H7 (cell line): ENCODE results near the gene LKAAEAR1. TPM values are rescaled to one million over a fixed set of nuclear protein-coding genes. Genes with fewer than 3 reads are reported as not detected.

ENCODE experiments used
- DNase-seq: peaks from one replicate; pipeline ENCODE4 v3.0.0; 2012
- H3K27me3 ChIP-seq: 2 replicates; pipeline ENCODE4 v1.6.0; 2011; ENCODE audit warnings: mild to moderate bottlenecking, low read length; ENCODE audit not compliant: control insufficient read depth, insufficient read depth
- H3K36me3 ChIP-seq: replicated peaks from 2 replicates; pipeline ENCODE4 v1.5.1; 2011; ENCODE audit warnings: low read length; ENCODE audit not compliant: control insufficient read depth, insufficient read depth
- H3K4me3 ChIP-seq: 2 replicates; pipeline ENCODE4 v1.5.1; 2011; ENCODE audit warnings: low read depth, mild to moderate bottlenecking, control low read depth, low read length, moderate library complexity; ENCODE audit not compliant: insufficient read depth
- total RNA-seq: library from RNA; depleted of rRNA; stranded (reverse); fragments of >200 nt; shearing (Covaris generic); gene quantifications from 2 replicates; pipeline ENCODE4 v1.2.3, GENCODE V29; 2014

The LKAAEAR1 gene
- total RNA-seq, 1 experiment from 2014 or later, result 0.45 TPM

DNA sequence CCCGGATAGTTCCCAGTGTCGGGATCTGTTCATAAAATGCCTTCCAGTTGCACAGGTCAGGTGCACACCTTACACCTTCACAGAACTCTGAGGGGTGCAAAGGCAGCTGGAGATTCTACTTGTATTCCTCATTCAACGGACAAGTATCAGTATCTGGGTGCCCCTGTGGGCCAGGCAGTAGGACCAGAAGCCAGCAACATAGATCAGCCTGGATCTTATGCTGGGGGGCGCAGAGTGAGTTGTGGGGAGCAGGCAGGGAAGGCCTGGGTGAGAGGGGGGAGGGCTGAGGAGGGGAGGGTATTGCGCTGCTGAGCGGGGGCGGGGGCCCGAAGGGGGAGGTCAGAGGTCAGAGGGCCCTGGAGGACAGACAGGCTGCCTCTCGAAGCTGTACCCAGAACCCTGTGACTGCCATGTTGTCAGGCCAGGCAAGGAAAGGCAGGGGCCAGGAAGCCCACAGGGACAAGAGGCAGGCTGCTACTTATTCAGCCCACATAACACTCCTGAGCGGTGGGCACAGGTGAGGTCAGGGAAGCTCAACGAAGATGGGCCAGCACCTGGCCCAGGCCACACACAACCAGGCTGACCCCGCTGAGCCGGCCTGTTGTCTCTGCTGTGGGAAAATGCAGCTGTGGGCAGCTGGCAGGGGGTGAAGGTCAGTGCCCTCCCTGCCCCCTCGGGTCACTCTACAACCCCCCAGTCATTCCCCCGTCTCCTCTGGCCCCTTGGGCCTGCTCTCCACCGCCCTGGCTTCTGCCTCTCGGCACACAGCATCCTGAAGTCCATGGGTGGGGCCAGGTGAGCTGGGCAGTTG is 3.2 kb downstream of the LKAAEAR1 start:
- H3K27me3 ChIP-seq, result peaks cover 38% of the 10 kb centered on the region
- DNase-seq, result no peak
- no peaks in the 10 kb centered on the region for H3K36me3 ChIP-seq
- H3K4me3 ChIP-seq, result peak overlapping the region; percentile 79

DNA sequence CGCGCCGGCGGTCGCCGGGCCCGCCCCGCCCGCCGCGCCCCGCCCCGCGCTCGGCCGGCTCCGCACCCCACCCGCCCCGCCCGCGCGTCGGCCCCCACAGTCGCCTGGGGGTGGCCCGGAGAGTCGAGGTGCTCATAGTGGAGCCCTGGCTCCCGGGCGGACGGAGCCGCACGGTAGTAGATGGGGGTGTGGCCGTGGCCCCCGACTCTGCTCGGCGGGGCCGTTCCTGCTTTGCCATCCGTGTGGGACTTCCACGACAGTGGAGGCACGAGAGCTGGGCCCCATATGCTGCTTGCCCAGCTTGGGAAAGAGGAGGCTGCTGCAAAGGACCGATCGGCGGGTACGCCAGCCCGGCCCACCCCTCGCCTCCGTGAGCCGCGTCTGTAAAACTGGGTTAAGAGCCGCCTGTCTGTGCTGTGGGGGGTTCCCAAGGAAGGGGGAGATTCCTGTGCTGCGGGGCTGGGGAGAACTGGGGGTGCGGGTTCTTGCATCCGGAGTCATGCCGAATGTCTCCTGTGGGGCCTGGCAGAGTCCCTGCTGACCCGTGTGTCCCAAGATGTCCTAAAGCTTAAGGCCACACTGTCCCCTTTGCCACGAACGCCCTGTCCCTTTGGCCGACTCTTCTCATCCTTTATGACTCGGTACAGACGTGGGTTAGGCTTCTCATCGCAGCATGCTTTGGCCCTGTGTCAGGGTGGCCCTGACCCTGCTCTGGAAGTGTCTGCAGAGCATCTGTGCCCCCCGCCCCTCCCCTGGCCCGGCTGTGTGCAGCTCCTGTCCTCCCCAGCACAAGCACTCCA is 4.0 kb downstream of the LKAAEAR1 start, which contains the start of gene OPRL1:
OPRL1 (plus strand) TSS at position 70 of the 800 bp plus-strand sequence. CDS start 12,639 bp downstream, outside the sequence.
- peaks cover 36% of the 10 kb centered on the region for H3K27me3 ChIP-seq

DNA sequence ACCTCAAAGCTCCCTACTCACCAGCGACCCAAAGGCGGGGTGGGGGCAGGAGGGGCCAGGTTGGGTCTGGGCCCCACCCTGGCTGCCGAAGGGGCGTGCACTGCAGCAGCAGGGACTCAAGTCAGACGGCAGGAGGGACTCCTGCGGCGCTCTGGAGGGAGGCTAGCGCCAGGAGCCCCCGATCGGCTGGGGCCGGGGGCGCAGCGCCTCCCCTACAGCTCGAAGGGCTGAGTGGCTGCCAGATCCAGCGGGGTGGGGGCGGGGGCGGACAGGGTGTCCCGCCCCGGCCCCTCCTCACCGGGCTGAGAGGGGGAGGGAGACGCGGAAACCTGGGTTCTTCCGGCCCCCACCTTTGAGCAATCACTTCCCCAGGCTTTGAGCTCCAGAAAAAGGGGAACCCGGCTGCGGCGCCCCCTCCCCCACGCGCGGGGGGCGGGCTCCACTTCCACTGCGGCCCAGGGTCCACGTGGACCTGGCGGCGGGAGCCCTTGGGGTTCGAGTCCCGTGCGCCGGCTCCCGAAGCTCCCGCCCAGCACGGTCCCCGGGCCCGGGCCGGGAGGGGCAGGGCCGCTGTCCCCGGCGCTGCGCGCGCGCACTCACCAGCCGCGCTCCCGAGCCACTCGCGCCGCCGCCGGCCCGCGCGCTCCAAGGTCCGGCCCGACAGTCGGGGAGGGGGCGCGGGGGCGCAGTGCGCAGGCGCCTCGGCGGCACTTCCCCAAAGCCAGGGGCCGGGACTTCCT is 4.8 kb downstream of the LKAAEAR1 start, which contains the start of gene RGS19:
RGS19 (minus strand) TSS at position 246 of the 740 bp plus-strand sequence. CDS start 2,632 bp downstream, outside the sequence.
- peak within 1 kb of the TSS; percentile 79 for H3K4me3 ChIP-seq
- DNase-seq, result peak; percentile 99
- H3K36me3 ChIP-seq, result no peaks in the 10 kb centered on the region
- peaks cover 28% of the 10 kb centered on the region for H3K27me3 ChIP-seq

More for the DNA sequence above, 4.0 kb downstream of the LKAAEAR1 start, which contains the start of gene OPRL1:
- H3K36me3 ChIP-seq, result no peaks in the 10 kb centered on the region
- H3K4me3 ChIP-seq, result peak within 1 kb of the TSS; percentile 79
- DNase-seq, result peak; percentile 80

DNA sequence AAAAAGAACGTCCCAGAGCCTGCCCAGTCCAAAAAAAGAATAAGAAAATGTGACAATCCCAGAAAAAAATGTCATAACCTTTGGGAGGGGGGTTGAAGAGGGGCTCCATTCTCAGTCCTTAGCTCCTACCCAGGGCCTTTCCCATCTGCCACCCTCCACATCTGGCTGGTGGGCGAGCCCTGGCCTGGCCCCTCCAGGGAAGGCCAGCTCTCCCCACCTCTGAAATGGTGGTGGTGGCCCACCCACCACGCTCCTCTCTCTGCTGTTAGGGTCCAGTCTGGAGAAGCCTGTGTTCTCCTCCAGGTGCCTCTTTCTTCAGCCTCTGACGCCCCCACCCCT is 5.3 kb downstream of the LKAAEAR1 start:
- peak overlapping the region; percentile 75 for H3K4me3 ChIP-seq
- H3K36me3 ChIP-seq, result no peaks in the 10 kb centered on the region
- no peak for DNase-seq
- H3K27me3 ChIP-seq, result peaks cover 23% of the 10 kb centered on the region

DNA sequence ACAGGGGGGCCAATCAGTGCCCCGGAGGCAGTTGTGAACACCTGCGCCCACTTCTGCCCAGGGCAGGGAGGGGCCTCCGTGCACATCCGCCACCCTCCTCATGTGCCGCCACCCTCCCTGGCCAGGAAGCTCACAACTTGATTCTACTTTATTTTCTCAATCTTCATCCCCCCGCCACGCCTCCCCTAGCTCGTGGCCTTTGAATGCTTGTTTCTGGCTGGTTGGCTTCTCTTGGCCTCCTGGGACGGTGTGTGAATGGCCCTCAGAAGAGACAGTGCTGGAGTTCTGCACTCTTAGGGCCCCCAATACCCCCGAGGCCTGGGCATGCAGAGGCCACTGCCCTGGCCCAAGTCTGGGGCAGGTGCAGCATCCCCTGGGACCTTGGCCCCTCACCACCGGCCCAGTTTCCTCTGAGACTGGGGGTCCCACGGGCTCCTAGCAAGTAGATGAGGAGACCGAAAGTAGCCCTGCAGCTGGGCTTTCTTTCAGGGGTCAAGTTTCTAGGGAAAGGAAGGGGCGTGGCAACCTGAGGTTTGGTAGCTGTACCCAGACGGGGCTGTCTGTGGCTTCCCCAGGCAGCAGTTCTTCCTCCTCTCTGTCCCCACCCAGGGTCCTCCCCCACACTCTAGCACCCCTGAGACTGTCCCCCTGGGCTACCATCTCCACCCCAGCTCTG is 6.2 kb downstream of the LKAAEAR1 start:
- DNase-seq, result peak; percentile 74
- Histone ChIP-seq H3K27me3 (peaks cover 18% of the 10 kb centered on the region), H3K36me3 (no peaks in the 10 kb centered on the region), H3K4me3 (no peak overlapping the region)

DNA sequence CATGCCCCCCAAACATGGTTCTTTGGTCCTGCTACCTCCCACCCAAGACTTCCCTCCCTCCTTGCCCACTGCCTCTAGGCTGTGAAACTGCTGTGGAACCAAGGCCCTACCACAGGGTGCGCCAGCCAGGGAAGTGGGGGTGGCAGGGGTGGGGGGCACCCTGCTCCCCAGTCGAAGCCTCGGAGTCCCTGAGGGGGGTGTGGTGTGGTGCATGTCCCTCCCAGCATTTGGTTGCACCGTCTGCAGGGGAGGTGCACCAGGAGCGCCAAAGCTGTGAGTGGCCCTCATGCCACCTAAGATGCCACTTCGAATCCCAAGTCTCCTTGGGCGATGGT is 6.7 kb downstream of the LKAAEAR1 start:
- no peak for DNase-seq
- Histone ChIP-seq H3K27me3 (peaks cover 14% of the 10 kb centered on the region), H3K36me3 (no peaks in the 10 kb centered on the region), H3K4me3 (no peak overlapping the region)

DNA sequence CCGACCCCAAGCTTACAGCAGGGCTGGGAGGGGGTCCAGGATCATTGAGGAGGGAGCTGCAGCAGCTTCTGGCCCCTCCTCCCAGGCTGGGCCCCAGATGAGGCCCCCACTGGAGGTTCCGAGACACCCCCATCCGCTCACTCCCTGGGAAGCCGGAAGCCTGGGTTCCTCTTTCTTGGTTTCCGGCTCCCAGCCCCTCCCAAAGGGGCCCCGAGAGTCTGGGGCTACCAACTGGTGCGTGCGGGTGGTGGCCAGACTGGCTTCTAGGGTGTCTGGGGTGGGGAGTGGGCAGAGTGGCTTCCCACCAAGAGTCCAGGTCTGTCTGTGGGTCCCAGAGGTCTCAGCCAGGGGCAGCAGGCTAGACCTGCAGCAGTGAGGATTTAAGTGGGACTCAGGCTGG is 7.1 kb downstream of the LKAAEAR1 start:
- Histone ChIP-seq H3K4me3 (no peak overlapping the region), H3K27me3 (peaks cover 10% of the 10 kb centered on the region), H3K36me3 (no peaks in the 10 kb centered on the region)
- no peak for DNase-seq

DNA sequence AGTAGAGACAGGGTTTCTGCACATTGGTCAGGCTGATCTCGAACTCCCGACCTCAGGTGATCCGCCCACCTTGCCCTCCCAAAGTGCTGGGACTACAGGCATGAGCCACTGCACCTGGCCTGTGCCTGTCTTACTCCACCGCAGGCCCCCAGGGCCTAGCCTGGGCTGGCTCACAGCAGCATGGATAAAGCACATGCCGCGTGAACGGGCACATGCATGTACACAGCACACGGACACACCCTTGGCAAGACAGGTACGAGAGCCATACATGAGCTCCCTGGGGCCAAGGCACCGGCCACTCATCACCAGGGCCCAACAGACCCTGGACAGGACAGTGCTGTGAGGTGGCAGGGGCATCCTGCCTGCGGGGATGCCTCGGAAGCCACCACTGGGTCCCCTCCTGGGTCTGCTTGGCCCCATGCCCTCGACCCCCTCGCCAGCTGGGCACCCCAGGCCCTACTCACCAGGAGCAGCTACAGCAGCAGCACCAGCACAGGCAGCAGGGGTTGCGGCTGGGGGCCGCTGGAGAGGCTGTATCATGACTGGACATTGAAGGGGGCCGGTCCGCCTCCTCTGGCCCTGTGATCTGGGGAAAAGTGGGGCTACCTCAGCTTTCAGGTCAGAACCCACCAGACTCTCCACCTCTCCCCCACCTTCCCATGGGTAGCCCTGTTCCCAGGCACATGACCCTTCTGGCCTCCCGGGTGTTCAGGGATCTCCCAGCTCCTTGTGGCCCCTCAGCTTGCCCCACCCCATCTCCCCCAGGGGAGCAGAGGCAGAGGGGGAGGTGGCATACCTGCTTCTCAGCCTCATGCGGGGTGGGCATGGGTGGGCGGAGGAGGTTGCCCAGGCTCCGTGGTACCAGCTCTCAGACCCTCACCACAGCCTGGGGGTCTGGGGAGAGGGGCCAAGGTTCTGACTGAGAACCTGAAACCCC is 7.9 kb downstream of the LKAAEAR1 start:
- no peaks in the 10 kb centered on the region for H3K36me3 ChIP-seq
- no peak for DNase-seq
- peaks cover 8% of the 10 kb centered on the region for H3K27me3 ChIP-seq
- H3K4me3 ChIP-seq, result no peak overlapping the region

DNA sequence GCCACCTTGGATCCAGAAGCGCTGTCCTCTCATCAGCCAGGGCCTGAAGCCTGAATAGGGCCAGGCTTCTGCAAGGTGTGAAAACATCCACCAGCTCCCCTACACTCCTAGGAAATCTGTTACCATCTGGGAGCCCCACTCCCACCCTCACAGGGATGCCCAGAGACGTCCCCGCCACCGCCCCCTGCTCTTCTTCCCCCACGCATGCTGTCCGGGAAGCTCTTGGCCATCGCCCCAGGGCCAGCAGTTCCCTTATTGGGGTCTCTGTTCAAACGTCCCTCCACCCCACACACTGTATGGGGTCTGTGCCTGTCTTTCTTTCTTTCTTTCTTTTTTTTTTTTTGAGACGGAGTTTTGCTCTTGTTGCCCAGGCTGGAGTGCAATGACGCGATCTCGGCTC is 8.6 kb downstream of the LKAAEAR1 start:
- Histone ChIP-seq H3K36me3 (no peaks in the 10 kb centered on the region), H3K4me3 (no peak overlapping the region), H3K27me3 (peaks cover 6% of the 10 kb centered on the region)
- no peak for DNase-seq

DNA sequence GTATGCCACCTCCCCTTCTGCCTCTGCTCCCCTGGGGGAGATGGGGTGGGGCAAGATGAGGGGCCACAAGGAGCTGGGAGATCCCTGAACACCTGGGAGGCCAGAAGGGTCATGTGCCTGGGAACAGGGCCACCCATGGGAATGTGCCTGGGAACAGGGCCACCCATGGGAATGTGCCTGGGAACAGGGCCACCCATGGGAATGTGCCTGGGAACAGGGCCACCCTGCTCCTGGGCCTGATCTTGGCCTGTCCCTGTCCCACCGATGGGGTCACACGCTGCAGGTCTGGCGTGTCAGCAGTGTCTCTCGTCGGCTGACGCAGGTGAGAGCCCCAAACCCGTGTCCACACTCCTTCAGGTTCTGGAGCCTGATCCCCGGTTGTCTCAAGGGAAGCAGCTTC is 9.2 kb downstream of the LKAAEAR1 start:
- H3K27me3 ChIP-seq, result peaks cover under 1% of the 10 kb centered on the region; the same call in 1 of the 2 replicates
- no peaks in the 10 kb centered on the region; the same call in 1 of the 2 replicates for H3K36me3 ChIP-seq
- no peak overlapping the region for H3K4me3 ChIP-seq
- DNase-seq, result no peak

DNA sequence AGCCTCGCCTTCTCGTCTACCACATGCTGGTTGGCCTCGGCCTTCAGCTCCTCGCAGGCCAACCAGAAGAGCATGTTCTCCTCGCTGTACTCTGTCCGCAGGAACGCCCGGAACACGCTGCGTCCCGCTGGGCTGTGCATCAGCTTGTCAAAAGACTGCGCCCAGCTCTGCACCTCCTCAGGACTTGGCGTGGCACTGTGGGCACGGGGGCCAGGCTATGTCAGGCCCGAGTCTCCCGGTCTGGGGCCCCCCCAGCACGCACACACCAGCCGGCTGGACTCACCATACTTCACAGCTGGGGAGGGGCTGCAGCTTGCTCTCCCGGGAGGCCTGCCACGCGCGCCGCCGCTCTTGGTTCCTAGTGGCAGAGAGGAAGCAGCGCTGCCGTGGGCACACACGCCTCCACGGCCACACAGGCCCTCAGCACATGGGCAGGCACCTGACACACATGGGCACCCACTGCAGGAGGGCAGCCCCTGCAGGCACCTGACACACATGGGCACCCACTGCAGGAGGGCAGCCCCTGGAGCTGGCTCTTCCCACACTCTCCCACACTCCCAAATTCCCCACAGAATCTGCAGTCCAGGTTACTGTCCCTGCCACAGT is 9.9 kb downstream of the LKAAEAR1 start:
- DNase-seq, result no peak
- no peaks in the 10 kb centered on the region; the same call in 1 of the 2 replicates for H3K36me3 ChIP-seq
- no peaks in the 10 kb centered on the region for H3K27me3 ChIP-seq
- H3K4me3 ChIP-seq, result no peak overlapping the region

DNA sequence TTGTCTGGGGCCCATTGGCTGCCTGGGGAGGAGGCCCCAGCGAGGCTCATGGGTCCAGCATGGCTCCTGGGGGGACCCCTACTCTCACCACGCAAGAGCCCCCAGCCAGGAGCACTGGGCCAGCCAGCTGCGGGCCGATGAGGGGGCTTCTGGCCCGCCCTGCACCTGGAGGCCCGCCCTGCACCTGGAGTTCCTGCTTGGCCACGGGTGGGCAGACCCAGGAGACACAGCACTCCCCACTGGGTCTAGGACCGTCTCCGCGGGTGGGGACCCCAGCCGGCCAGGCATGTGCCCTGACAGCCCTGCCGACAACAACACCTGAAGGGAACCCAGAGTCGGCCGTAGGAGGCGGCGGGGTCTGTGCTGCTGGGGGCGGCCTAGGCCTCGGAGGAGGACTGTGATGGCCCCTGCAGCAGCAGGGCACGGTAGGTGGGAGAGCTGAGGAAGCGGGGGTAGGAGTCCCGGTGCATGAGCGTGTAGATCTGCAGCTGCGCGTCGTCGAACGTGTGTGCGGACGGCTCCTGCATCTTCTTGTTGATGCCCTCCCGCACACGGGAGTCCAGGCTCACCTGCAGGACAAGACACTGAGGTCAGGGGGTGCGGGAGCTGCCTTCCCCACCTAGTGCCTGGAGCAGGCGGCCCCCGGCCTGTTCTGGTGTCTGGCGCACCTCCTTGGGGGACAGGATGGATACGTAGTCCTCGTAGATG is 10.6 kb downstream of the LKAAEAR1 start:
- H3K36me3 ChIP-seq, result no peaks in the 10 kb centered on the region; the same call in 1 of the 2 replicates

More for the DNA sequence above, 10.6 kb downstream of the LKAAEAR1 start:
- Histone ChIP-seq H3K27me3 (no peaks in the 10 kb centered on the region), H3K4me3 (no peak overlapping the region)
- no peak for DNase-seq
